RWPE2 (cell line): ENCODE measurements around the gene MAP3K7CL.
A peak's percentile ranks its signal among the peaks of the same experiment; 100 is the strongest.

ENCODE experiments used
- ATAC-seq: fragments of 200-7000 bp; cut with Tn5 transposase; 3 replicates; pipeline ENCODE4 v1.9.1; 2021; ENCODE audit warnings: low read depth
- DNase-seq: peaks from one replicate; pipeline ENCODE4 v3.0.0-alpha.2; 2020; ENCODE audit warnings: low spot score
- H3K27ac ChIP-seq: fragments of 450-650 bp; 2 replicates; pipeline ENCODE4 v1.5.1; 2017; ENCODE audit warnings: mild to moderate bottlenecking; ENCODE audit not compliant: poor library complexity, severe bottlenecking
- H3K27me3 ChIP-seq: fragments of 250-450 bp; sonication (Bioruptor Pico); 2 replicates; pipeline ENCODE4 v1.5.1; 2021; ENCODE audit warnings: mild to moderate bottlenecking, moderate library complexity; ENCODE audit not compliant: insufficient read depth, poor library complexity, severe bottlenecking
- H3K36me3 ChIP-seq: fragments of 250-450 bp; sonication (Bioruptor Pico); 2 replicates; pipeline ENCODE4 v1.5.1; 2020; ENCODE audit warnings: low read depth, mild to moderate bottlenecking, moderate library complexity
- H3K4me1 ChIP-seq: fragments of 250-450 bp; sonication (Bioruptor Pico); 2 replicates; pipeline ENCODE4 v1.5.1; 2021; ENCODE audit warnings: mild to moderate bottlenecking, moderate library complexity; ENCODE audit not compliant: insufficient read depth, poor library complexity, severe bottlenecking
- H3K4me3 ChIP-seq: fragments of 250-450 bp; sonication (Bioruptor Pico); 2 replicates; pipeline ENCODE4 v1.5.1; 2021; ENCODE audit warnings: mild to moderate bottlenecking, moderate library complexity; ENCODE audit not compliant: severe bottlenecking
- H3K9me3 ChIP-seq: fragments of 250-450 bp; sonication (Bioruptor Pico); 2 replicates; pipeline ENCODE4 v1.5.1; 2021; ENCODE audit warnings: mild to moderate bottlenecking, moderate library complexity; ENCODE audit not compliant: severe bottlenecking
- TF ChIP-seq, protein P1 (sequence below): fragments of 450-650 bp; IDR thresholded peaks from one replicate; pipeline ENCODE4 v1.5.1; 2017; ENCODE audit warnings: mild to moderate bottlenecking, moderate library complexity; ENCODE audit not compliant: poor library complexity, severe bottlenecking

Gene MAP3K7CL

DNA sequence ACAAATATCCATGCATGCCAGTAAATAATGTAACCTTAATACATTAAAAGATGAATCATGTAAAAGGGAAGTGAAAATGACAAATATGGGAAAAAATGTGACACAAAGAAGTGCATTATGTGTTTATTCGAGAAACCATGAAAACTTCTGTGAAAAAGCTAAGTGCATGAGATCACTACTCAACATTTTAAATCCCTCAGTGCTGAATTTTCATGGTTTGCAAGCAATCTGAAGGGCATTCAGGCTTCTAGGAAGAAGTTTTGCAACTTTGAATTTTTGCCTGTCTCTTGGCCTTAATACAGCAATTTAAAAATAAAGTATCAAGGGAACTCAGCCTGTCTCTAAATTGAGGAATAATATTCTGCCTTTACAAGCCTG, 78.2 kb downstream of the MAP3K7CL start:
- Histone ChIP-seq H3K4me1 (peaks cover 28% of the 10 kb centered on the region), H3K4me3 (no peak overlapping the region), H3K36me3 (no peaks in the 10 kb centered on the region), H3K9me3 (no peaks in the 10 kb centered on the region), H3K27ac (peak overlapping the region; percentile 93), H3K27me3 (no peaks in the 10 kb centered on the region)
- DNase-seq (no peak), ATAC-seq (peak; percentile 70)
- TF ChIP-seq, protein P1, sequence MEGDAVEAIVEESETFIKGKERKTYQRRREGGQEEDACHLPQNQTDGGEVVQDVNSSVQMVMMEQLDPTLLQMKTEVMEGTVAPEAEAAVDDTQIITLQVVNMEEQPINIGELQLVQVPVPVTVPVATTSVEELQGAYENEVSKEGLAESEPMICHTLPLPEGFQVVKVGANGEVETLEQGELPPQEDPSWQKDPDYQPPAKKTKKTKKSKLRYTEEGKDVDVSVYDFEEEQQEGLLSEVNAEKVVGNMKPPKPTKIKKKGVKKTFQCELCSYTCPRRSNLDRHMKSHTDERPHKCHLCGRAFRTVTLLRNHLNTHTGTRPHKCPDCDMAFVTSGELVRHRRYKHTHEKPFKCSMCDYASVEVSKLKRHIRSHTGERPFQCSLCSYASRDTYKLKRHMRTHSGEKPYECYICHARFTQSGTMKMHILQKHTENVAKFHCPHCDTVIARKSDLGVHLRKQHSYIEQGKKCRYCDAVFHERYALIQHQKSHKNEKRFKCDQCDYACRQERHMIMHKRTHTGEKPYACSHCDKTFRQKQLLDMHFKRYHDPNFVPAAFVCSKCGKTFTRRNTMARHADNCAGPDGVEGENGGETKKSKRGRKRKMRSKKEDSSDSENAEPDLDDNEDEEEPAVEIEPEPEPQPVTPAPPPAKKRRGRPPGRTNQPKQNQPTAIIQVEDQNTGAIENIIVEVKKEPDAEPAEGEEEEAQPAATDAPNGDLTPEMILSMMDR: no peak

- Histone ChIP-seq H3K4me1 (peaks cover 28% of the 10 kb centered on the region), H3K27me3 (no peaks in the 10 kb centered on the region), H3K27ac (peak overlapping the region; percentile 93), H3K4me3 (no peak overlapping the region), H3K9me3 (no peaks in the 10 kb centered on the region), H3K36me3 (no peaks in the 10 kb centered on the region)
- ATAC-seq: no peak
- DNase-seq: no peak
- TF ChIP-seq, protein P1: no peak
Observed at GRCh38 chr21:29209696-29210095, 79.3 kb downstream of the MAP3K7CL start.

- no peaks in the 10 kb centered on the region for H3K27me3 ChIP-seq
- ATAC-seq (no peak), DNase-seq (no peak)
- no peaks in the 10 kb centered on the region for H3K9me3 ChIP-seq
- H3K36me3 ChIP-seq: no peaks in the 10 kb centered on the region
- peaks cover 28% of the 10 kb centered on the region for H3K4me1 ChIP-seq
- no peak overlapping the region for H3K4me3 ChIP-seq
- H3K27ac ChIP-seq: no peak overlapping the region
- TF ChIP-seq, protein P1: no peak
Observed at GRCh38 chr21:29211205-29211604, 80.8 kb downstream of the MAP3K7CL start.

DNA sequence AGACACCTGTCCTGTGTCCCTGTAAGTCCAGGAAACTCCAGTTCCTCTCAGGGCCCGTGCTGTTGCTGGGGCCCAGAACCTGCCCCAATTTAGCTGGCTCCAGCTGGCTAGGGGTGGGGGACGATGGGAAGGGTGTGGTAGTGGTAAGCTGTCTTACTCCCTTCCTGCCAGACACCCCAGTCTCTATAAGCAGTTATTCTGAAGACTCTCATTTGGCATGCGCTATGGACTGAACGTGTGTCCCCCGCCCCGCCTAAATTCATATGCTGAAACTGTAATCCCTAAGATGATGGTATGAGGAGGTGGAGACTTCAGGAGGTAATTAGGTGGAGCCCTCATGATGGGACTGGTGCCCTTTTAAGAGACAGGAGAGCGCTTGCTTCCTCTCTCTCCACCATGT, 82.0 kb downstream of the MAP3K7CL start:
- H3K4me3 ChIP-seq: no peak overlapping the region
- peaks cover 32% of the 10 kb centered on the region for H3K4me1 ChIP-seq
- peak overlapping the region; percentile 7 for H3K27ac ChIP-seq
- no peaks in the 10 kb centered on the region for H3K27me3 ChIP-seq
- TF ChIP-seq, protein P1: no peak
- no peaks in the 10 kb centered on the region for H3K36me3 ChIP-seq
- ATAC-seq (no peak), DNase-seq (no peak)
- no peaks in the 10 kb centered on the region for H3K9me3 ChIP-seq

GRCh38 chr21:29213513-29214385, 83.3 kb downstream of the MAP3K7CL start:
- Histone ChIP-seq H3K9me3 (no peaks in the 10 kb centered on the region), H3K4me3 (no peak overlapping the region), H3K36me3 (no peaks in the 10 kb centered on the region), H3K27me3 (no peaks in the 10 kb centered on the region), H3K4me1 (peaks cover 33% of the 10 kb centered on the region), H3K27ac (peak overlapping the region; percentile 7)
- TF ChIP-seq, protein P1: no peak
- DNase-seq (no peak), ATAC-seq (no peak)
